H9 (cell line): ENCODE results near the gene POU2AF1. TPM values are rescaled to one million over a fixed set of nuclear protein-coding genes. Genes with fewer than 3 reads are reported as not detected.

Experiments
- DNase-seq: peaks from one replicate; pipeline ENCODE4 v3.0.0-alpha.2; 2017
- H2AFZ ChIP-seq: one replicate; pipeline ENCODE4 v1.6.1; 2013; ENCODE audit warnings: mild to moderate bottlenecking, low read length, control low read depth, moderate library complexity
- H2AK5ac ChIP-seq: 2 replicates; pipeline ENCODE4 v1.6.1; 2013; ENCODE audit warnings: low read length, control low read depth, mixed read lengths; ENCODE audit not compliant: insufficient read length
- H2BK120ac ChIP-seq: one replicate; pipeline ENCODE4 v1.6.1; 2013; ENCODE audit warnings: low read depth, mild to moderate bottlenecking, low read length, control low read depth, inconsistent platforms; ENCODE audit not compliant: poor library complexity, severe bottlenecking
- H2BK12ac ChIP-seq: 2 replicates; pipeline ENCODE4 v1.6.1; 2013; ENCODE audit warnings: low read length, control low read depth, mixed read lengths, low read depth; ENCODE audit not compliant: insufficient read length
- H2BK15ac ChIP-seq: 2 replicates; pipeline ENCODE4 v1.6.1; 2013; ENCODE audit warnings: low read depth, low read length, control low read depth
- H2BK20ac ChIP-seq: one replicate; pipeline ENCODE4 v1.6.1; 2013; ENCODE audit warnings: low read depth, mild to moderate bottlenecking, low read length, control low read depth, inconsistent platforms; ENCODE audit not compliant: poor library complexity, severe bottlenecking
- H2BK5ac ChIP-seq: 2 replicates; pipeline ENCODE4 v1.6.1; 2013; ENCODE audit warnings: low read length, control low read depth, mixed read lengths; ENCODE audit not compliant: insufficient read length
- H3K14ac ChIP-seq: 2 replicates; pipeline ENCODE4 v1.6.1; 2013; ENCODE audit warnings: low read length, control low read depth; ENCODE audit not compliant: insufficient read depth
- H3K18ac ChIP-seq: 2 replicates; pipeline ENCODE4 v1.6.1; 2013; ENCODE audit warnings: low read depth, mild to moderate bottlenecking, mixed read lengths, low read length, control low read depth; ENCODE audit not compliant: insufficient read length
- H3K23ac ChIP-seq: 2 replicates; pipeline ENCODE4 v1.6.1; 2013; ENCODE audit warnings: low read length, control low read depth, mixed read lengths, low read depth; ENCODE audit not compliant: insufficient read length
- H3K23me2 ChIP-seq: 2 replicates; pipeline ENCODE4 v1.6.1; 2013; ENCODE audit warnings: low read depth, mild to moderate bottlenecking, mixed read lengths, low read length, control low read depth; ENCODE audit not compliant: insufficient read length, poor library complexity, severe bottlenecking
- H3K27ac ChIP-seq: 2 replicates; pipeline ENCODE4 v1.5.1; 2013; ENCODE audit warnings: low read length, control low read depth, mixed read lengths, low read depth; ENCODE audit not compliant: insufficient read length
- H3K27me3 ChIP-seq: 2 replicates; pipeline ENCODE4 v1.6.1; 2013; ENCODE audit warnings: low read length, control low read depth, inconsistent platforms; ENCODE audit not compliant: insufficient read depth
- H3K4ac ChIP-seq: 2 replicates; pipeline ENCODE4 v1.6.1; 2013; ENCODE audit warnings: low read depth, mild to moderate bottlenecking, control low read depth, inconsistent platforms, low read length, moderate library complexity
- H3K4me1 ChIP-seq: 2 replicates; pipeline ENCODE4 v1.6.1; 2013; ENCODE audit warnings: low read length, control low read depth, inconsistent platforms; ENCODE audit not compliant: insufficient read depth
- H3K4me2 ChIP-seq: 2 replicates; pipeline ENCODE4 v1.6.1; 2013; ENCODE audit warnings: low read length, control low read depth, mixed read lengths; ENCODE audit not compliant: insufficient read length, insufficient read depth
- H3K56ac ChIP-seq: 2 replicates; pipeline ENCODE4 v1.6.1; 2013; ENCODE audit warnings: low read depth, mild to moderate bottlenecking, mixed read lengths, low read length, control low read depth; ENCODE audit not compliant: insufficient read length
- H3K79me1 ChIP-seq: 2 replicates; pipeline ENCODE4 v1.6.1; 2013; ENCODE audit warnings: low read depth, mild to moderate bottlenecking, moderate library complexity, low read length, control low read depth, inconsistent platforms; ENCODE audit not compliant: insufficient read depth, poor library complexity, severe bottlenecking
- H3K79me2 ChIP-seq: 2 replicates; pipeline ENCODE4 v1.6.1; 2013; ENCODE audit warnings: low read length, control low read depth, inconsistent platforms; ENCODE audit not compliant: insufficient read depth
- H3K9ac ChIP-seq: 2 replicates; pipeline ENCODE4 v1.6.1; 2013; ENCODE audit warnings: low read length, control low read depth, mixed read lengths; ENCODE audit not compliant: insufficient read length; ENCODE audit errors: extremely low read depth
- H3K9me3 ChIP-seq: one replicate; pipeline ENCODE4 v1.6.1; 2013; ENCODE audit warnings: low read depth, low read length, inconsistent platforms; ENCODE audit not compliant: control insufficient read depth
- H3T11ph ChIP-seq: one replicate; pipeline ENCODE4 v1.6.1; 2013; ENCODE audit warnings: mild to moderate bottlenecking, low read length, control low read depth, inconsistent platforms
- H4K20me1 ChIP-seq: one replicate; pipeline ENCODE4 v1.6.1; 2013; ENCODE audit not compliant: control insufficient read depth, insufficient read length, insufficient read depth
- H4K5ac ChIP-seq: 2 replicates; pipeline ENCODE4 v1.6.1; 2013; ENCODE audit warnings: low read depth, mild to moderate bottlenecking, mixed read lengths, low read length, control low read depth; ENCODE audit not compliant: insufficient read length
- H4K8ac ChIP-seq: replicated peaks from 2 replicates; pipeline ENCODE4 v1.6.1; 2013; ENCODE audit warnings: low read length, control low read depth, mixed read lengths, low read depth; ENCODE audit not compliant: insufficient read length
- H4K91ac ChIP-seq: 2 replicates; pipeline ENCODE4 v1.6.1; 2013; ENCODE audit warnings: low read depth, mild to moderate bottlenecking, moderate library complexity, mixed read lengths, low read length, control low read depth; ENCODE audit not compliant: insufficient read length
- H3K27ac Mint-ChIP-seq, 3 experiments: 2 replicates in 2 of 3; 3 replicates in 1 of 3; pipeline ENCODE4 v1.8.0; 2020 to 2021; ENCODE audit warnings: mixed read lengths in 3 of 3, mild to moderate bottlenecking in 1 of 3, moderate library complexity in 1 of 3
- H3K27me3 Mint-ChIP-seq: 2 replicates; pipeline ENCODE4 v1.8.0; 2021; ENCODE audit warnings: low read depth, mild to moderate bottlenecking, moderate library complexity, mixed read lengths
- H3K36me3 Mint-ChIP-seq, 3 experiments: 2 replicates in 2 of 3; 3 replicates in 1 of 3; pipeline ENCODE4 v1.8.0; 2020 to 2021; ENCODE audit warnings: low read depth in 3 of 3, mixed read lengths in 3 of 3; ENCODE audit not compliant: insufficient read depth in 1 of 3
- H3K4me1 Mint-ChIP-seq, 2 experiments: 2 replicates each; pipeline ENCODE4 v1.8.0; 2020; ENCODE audit warnings: mixed read lengths in 2 of 2
- H3K4me3 Mint-ChIP-seq, 2 experiments: 2 replicates in 1 of 2; 3 replicates in 1 of 2; pipeline ENCODE4 v1.8.0; 2020 to 2021; ENCODE audit warnings: mild to moderate bottlenecking in 2 of 2, mixed read lengths in 2 of 2, moderate library complexity in 1 of 2
- H3K9me3 Mint-ChIP-seq, 2 experiments: 2 replicates in 1 of 2; 3 replicates in 1 of 2; pipeline ENCODE4 v1.8.0; 2020; ENCODE audit warnings: mild to moderate bottlenecking in 2 of 2, mixed read lengths in 2 of 2, moderate library complexity in 1 of 2
- CTCF ChIP-seq: fragments of 200-600 bp; sonication (generic); conservative IDR thresholded peaks from 3 replicates; pipeline ENCODE4 v1.8.0; 2021; ENCODE audit warnings: antibody characterized with exemption, mild to moderate bottlenecking
- WGBS: extraction: QIAGEN DNeasy Blood & Tissue Kit; methylation state at CpG from one replicate; pipeline ENCODE4 v1.1.7; 2013; ENCODE audit warnings: missing lambda C conversion rate, low lambda C conversion rate, mixed read lengths; ENCODE audit not compliant: insufficient read length; ENCODE audit errors: extremely low coverage; 5-methylcytosine and 5-hydroxymethylcytosine counted together
- total RNA-seq: library from RNA; stranded (reverse); gene quantifications from 2 replicates; pipeline ENCODE4 v1.2.1, GENCODE V29; 2021

POU2AF1 gene
- total RNA-seq, 1 experiment from 2014 or later, result not detected

GRCh38 chr11:111309215-111309915, 69.7 kb downstream of the POU2AF1 start:
- Histone ChIP-seq H3K9ac (no peak overlapping the region), H3K79me2 (no peaks in the 10 kb centered on the region), H3K23me2 (no peaks in the 10 kb centered on the region), H3K4me1 (no peaks in the 10 kb centered on the region), H3K18ac (no peak overlapping the region), H3K56ac (no peak overlapping the region), H3K9me3 (no peaks in the 10 kb centered on the region), H3K27ac (no peak overlapping the region), H2BK15ac (no peak overlapping the region), H2BK12ac (no peak overlapping the region), H4K91ac (no peak overlapping the region), H3K27me3 (no peaks in the 10 kb centered on the region), H2AFZ (no peak overlapping the region), H2BK20ac (no peak overlapping the region), H2AK5ac (no peak overlapping the region), H3K23ac (no peak overlapping the region), H3K14ac (no peak overlapping the region), H3K79me1 (no peaks in the 10 kb centered on the region), H3T11ph (no peak overlapping the region), H4K5ac (no peak overlapping the region), H4K8ac (no peak overlapping the region), H3K4me2 (no peak overlapping the region), H2BK120ac (no peak overlapping the region), H4K20me1 (no peaks in the 10 kb centered on the region), H3K4ac (no peak overlapping the region), H2BK5ac (no peak overlapping the region)
- no peaks in the 10 kb centered on the region for H3K36me3 Mint-ChIP-seq
- H3K4me3 Mint-ChIP-seq, result no peak overlapping the region
- no peak for TF ChIP-seq CTCF
- H3K27ac Mint-ChIP-seq, result no peak overlapping the region
- no CpG with 5 or more reads among the region's 5 CpGs for WGBS
- H3K27me3 Mint-ChIP-seq, result peaks cover 4% of the 10 kb centered on the region; the same call in 1 of the 2 replicates
- H3K4me1 Mint-ChIP-seq, result 0 out of 4 replicates have a peak, but pooled peaks cover 2 to 7% of the 10 kb centered on the region in 2 experiments
- no peaks in the 10 kb centered on the region for H3K9me3 Mint-ChIP-seq
- DNase-seq, result no peak
